Measurements from ENCODE around the gene SYNDIG1. TPM values are rescaled to one million over a fixed set of nuclear protein-coding genes. Genes with fewer than 3 reads are reported as not detected.

Gene SYNDIG1
- total and polyA plus RNA-seq, 2 of the 4 experiments (the other 2 are of a cell fraction): not detected

- no peak overlapping the region for H3K23ac ChIP-seq (ENCODE audit: low read depth, low read length)
- ATAC-seq (ENCODE audit: low read depth) (no peak), DNase-seq (no peak)
- no peak overlapping the region for H3K9ac ChIP-seq (ENCODE audit: low read depth, low read length)
- no peaks in the 10 kb centered on the region for H3K9me1 ChIP-seq (ENCODE audit: insufficient read depth, low read length)
- H3K79me1 ChIP-seq (ENCODE audit: low read depth in 1 of 2, low read length in 2 of 2): no peaks in the 10 kb centered on the region
- no peak overlapping the region for H2AK9ac ChIP-seq (replicated peaks; ENCODE audit: low read depth, low read length, poor library complexity)
- in situ Hi-C loops (cut with MboI; ENCODE audit: low sequenced_read_pairs): no loop called here
- H2BK15ac ChIP-seq (ENCODE audit: low read depth, low read length): no peak overlapping the region
- H2BK5ac ChIP-seq (ENCODE audit: low read depth, low read length, poor library complexity, severe bottlenecking): no peak overlapping the region
- no peak for TF ChIP-seq MXI1 (IDR thresholded peaks at IDR 0.05; ENCODE audit: borderline replicate concordance, low read depth, low read length)
- no peak overlapping the region for H3K4ac ChIP-seq (ENCODE audit: low read depth, low read length)
- H4K91ac ChIP-seq (ENCODE audit: insufficient read depth, low read depth, low read length): no peak overlapping the region
- no peak overlapping the region for H4K8ac ChIP-seq (ENCODE audit: low read depth in 2 of 2, low read length in 2 of 2)
- no peak overlapping the region for H3K4me2 ChIP-seq (ENCODE audit: low read depth, low read length)
- no peaks in the 10 kb centered on the region for H3K36me3 ChIP-seq (ENCODE audit: control insufficient read depth, insufficient read depth, low read length)
- dilution Hi-C loops (cut with HindIII; ENCODE audit: low sequenced_read_pairs, unreplicated experiment): no loop called here
- H3K9me3 ChIP-seq (ENCODE audit: control insufficient read depth, insufficient read depth, low read length): no peaks in the 10 kb centered on the region
- 60% methylated on average over 1 of the region's 6 CpGs; no CpG with 5 or more reads in 1 of the 2 experiments for WGBS, 2 experiments (ENCODE audit: extremely low coverage in 2 of 2, insufficient read length in 1 of 2)
- no peak overlapping the region for H3K27ac ChIP-seq (ENCODE audit: insufficient read depth, low read length)
- H3K27me3 ChIP-seq (ENCODE audit: control insufficient read depth, insufficient read depth, low read length): peaks cover 20% of the 10 kb centered on the region
- no peak overlapping the region for H3K14ac ChIP-seq (replicated peaks; ENCODE audit: low read depth, low read length)
- no peak overlapping the region for H2AFZ ChIP-seq (replicated peaks; ENCODE audit: low read length, poor library complexity)
- no peaks in the 10 kb centered on the region for H4K20me1 ChIP-seq (ENCODE audit: insufficient read depth, low read length)
- H2AK5ac ChIP-seq (ENCODE audit: low read depth, low read length): no peak overlapping the region
- H3K56ac ChIP-seq (ENCODE audit: extremely low read depth, insufficient read depth, low read length): no peak overlapping the region
- no peak overlapping the region for H3K18ac ChIP-seq (ENCODE audit: low read depth, low read length)
- no peak overlapping the region for H3K4me3 ChIP-seq (ENCODE audit: insufficient read depth, low read depth, low read length)
- CTCF ChIA-PET: no interaction called here
- H2BK120ac ChIP-seq (ENCODE audit: low read depth, low read length): no peak overlapping the region
- intact Hi-C loops (cut with micrococcal nuclease): no loop called here
- POLR2A ChIA-PET (ENCODE audit: unreplicated experiment): no interaction called here
- BruUV-seq (replicated peaks): no TSS peak
- peaks cover 4% of the 10 kb centered on the region; the same call in 1 of the 2 replicates for H3K4me1 ChIP-seq (ENCODE audit: control insufficient read depth, insufficient read depth, low read length)
- H2BK20ac ChIP-seq (ENCODE audit: low read depth, low read length): no peak overlapping the region
- no peak overlapping the region for H4K5ac ChIP-seq (ENCODE audit: low read depth, low read length)
Measured at GRCh38 chr20:24659835-24660234, 190.4 kb downstream of the SYNDIG1 start.

Measured in IMR-90 (cell line).